ENCODE data around the gene TADA1.

The TADA1 gene

GRCh38 chr1:166875734-166876539 is at the start of gene TADA1:
TADA1 (minus strand) TSS chr1:166876264; CDS start chr1:166876233, 31 bp downstream.
- H3K4me3 ChIP-seq (ENCODE audit: low read depth, low read length): peak within 1 kb of the TSS; percentile 80
- no peak for TF ChIP-seq CTCF (IDR thresholded peaks at IDR 0.05; ENCODE audit: borderline replicate concordance, insufficient read depth, low read depth, low read length)

- H3K4me3 ChIP-seq (ENCODE audit: low read depth, low read length): no peak overlapping the region
- TF ChIP-seq CTCF (IDR thresholded peaks at IDR 0.05; ENCODE audit: borderline replicate concordance, insufficient read depth, low read depth, low read length): no peak
These were observed 48.9 kb upstream of the TADA1 start for GRCh38 chr1:166924823-166925541.

- TF ChIP-seq CTCF (IDR thresholded peaks at IDR 0.05; ENCODE audit: borderline replicate concordance, insufficient read depth, low read depth, low read length): no peak
These were observed 44.8 kb upstream of the TADA1 start for GRCh38 chr1:166920561-166921475.

GRCh38 chr1:166918956-166919316 is 42.9 kb upstream of the TADA1 start:
- TF ChIP-seq CTCF (IDR thresholded peaks at IDR 0.05; ENCODE audit: borderline replicate concordance, insufficient read depth, low read depth, low read length): no peak
- no peak overlapping the region for H3K4me3 ChIP-seq (ENCODE audit: low read depth, low read length)

More at GRCh38 chr1:166920561-166921475, 44.8 kb upstream of the TADA1 start:
- no peak overlapping the region for H3K4me3 ChIP-seq (ENCODE audit: low read depth, low read length)

GRCh38 chr1:166918088-166918955 is 42.3 kb upstream of the TADA1 start:
- no peak overlapping the region for H3K4me3 ChIP-seq (ENCODE audit: low read depth, low read length)
- no peak for TF ChIP-seq CTCF (IDR thresholded peaks at IDR 0.05; ENCODE audit: borderline replicate concordance, insufficient read depth, low read depth, low read length)

- TF ChIP-seq CTCF (IDR thresholded peaks at IDR 0.05; ENCODE audit: borderline replicate concordance, insufficient read depth, low read depth, low read length): no peak
- no peak overlapping the region for H3K4me3 ChIP-seq (ENCODE audit: low read depth, low read length)
These were observed 39.9 kb upstream of the TADA1 start for GRCh38 chr1:166915941-166916340.

All from GM12875 (cell line).